Activated naive CD8-positive, alpha-beta T cell treated with anti-CD3 and anti-CD28 coated beads, Interleukin-2, amount 50 U/mL, for 16 hours (primary cell): ENCODE measurements around the gene ABHD16A.

ENCODE experiments used
- DNase-seq: peaks from one replicate; pipeline ENCODE4 v3.0.0-alpha.2; 2020; ENCODE audit warnings: low read depth, low spot score

Gene ABHD16A

DNA sequence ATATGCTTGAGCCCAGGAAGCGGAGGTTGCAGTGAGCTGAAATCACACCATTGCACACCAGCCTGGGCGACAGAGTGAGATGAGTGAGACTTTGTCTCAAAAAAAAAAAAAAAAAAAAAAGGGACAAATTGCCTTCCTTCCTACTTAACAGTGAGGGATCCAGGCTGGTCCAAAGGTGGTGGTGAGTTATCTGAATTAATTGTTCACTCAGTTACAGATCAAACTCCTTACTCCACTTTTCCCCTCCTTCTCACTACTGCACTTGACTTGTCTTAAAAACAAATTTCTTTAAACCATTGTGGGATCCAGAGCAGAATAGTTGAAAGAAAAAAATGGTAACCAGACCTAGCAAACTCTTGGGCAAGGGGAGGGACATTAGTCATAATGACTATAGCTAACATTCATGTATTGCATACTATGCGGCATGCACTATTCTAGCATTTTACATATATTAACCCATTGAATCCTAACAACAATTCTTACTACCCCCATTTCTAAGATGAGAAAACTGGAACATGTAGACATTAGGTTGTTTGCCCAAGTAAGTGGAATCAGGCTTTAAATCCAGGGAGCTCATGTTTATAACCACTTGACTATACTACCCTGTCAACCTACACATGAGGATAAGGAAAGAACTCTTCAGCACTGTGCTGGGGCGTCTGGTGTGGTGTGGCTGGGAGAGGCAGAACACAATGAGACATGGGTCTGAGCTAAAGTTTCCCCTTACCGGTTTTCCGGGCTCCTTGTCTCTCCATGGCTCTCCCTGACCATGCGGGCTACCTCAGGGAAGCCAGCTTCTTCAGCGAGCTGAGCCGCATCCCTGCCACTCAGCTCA, 39.8 kb downstream of the ABHD16A start:
- DNase-seq: no peak

DNA sequence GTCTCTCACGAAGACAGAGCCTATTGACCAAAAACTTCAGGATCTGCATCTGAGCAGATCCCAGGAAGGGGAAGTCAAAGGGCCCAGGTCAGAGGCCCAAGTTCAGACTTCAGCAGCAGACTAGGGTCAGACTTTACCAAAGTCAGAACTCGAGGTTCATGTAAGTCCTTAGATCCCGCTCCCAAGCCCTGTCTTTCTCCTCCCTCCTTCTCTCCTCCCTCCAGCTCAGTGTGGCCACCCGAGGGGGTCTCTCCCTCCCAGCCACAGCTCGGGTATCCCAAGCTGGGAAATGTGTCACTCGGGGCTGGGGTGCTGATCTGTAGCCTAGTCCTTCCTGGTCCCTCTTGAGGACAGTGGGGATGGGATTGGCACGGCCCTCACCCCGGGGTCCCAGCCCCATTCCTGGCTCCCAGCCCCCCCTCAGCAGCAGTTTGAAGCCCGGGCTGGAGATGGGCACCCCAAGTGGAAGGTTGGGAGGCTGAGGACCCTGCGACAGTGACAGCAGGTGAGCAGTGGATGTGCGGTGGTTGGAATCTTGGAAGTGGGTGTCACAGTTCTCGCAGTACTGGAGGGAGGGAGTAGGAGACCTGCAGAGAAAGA, 40.9 kb downstream of the ABHD16A start:
- no peak for DNase-seq

DNA sequence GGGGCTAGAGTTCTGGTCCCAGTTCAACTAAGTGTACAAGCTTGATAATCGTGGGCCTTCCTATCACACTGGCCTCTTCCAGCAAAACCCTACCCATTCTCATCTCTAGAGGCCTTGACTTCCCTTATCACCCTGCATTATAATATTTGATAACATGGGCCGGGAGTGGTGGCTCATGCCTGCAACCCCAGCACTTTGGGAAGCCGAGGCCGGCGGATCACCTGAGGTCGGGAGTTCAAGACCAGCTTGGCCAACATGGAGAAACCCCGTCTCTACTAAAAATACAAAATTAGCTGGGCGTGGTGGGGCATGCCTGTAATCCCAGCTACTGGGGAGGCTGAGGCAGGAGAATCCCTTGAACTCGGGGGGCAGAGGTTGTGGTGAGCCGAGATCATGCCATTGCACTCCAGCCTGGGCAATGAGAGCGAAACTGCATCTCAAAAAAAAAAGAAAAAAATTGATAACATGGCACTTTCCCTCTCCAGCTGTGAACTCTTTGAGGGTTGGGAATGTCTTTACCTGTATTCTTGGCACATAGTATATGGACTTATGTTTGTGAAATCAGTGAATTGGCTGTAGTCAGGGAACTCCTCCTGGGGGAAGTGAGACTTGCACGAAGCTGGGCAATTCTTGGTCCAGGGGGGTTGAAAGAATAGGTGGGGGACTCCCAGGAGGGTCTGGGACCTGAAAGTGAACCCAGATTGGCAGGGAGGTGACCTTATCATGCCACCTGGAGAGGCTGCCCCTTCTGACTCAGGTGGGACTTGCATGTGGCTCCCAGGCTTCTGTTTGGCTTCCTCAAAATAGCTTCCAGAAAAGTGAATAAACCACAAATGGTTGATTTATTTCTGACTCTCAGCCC, 41.6 kb downstream of the ABHD16A start:
- DNase-seq: no peak

DNA sequence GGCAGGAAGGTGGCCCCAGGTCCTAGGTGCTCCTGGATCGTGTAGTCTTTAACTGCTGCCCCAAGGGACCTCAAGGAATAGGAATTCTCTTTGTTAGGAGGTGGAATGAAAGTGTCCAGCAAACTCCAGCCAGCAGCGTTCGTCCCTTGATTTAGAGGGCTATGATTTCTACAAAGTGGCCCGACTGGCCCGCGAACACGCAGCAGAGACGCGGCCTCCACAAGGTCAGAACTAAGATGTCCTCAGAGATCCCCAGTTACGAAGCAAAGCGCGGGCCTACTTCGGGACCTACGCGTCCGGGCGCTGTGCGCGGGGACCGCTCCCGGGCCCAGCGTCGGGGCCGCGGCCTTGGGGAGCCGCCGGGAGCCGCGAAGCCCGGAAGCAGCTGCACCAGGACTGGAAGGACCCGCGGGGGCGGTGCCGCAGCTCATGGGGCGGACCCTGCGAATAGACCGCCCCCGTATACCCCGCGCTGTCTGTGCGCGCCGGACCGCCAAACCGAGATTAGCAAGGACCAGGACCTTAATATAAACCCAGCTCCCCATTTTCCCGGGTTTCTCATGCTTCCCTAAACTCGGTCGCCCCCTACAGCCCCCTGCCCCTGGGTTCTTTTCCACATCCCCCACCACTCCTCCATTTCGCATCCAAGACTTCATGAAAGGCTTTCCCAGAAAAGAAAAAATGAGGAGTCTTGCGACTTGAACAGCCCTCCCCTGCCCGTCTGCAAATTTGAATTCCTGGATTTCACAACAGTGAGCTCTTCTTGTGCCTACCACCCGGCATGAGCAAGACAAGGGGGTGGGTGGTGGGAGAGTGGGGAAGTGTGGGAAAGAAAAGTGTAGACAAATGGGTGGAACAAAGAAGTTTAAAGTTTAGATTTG, 42.5 kb downstream of the ABHD16A start, which contains the start of gene C6orf47:
Gene C6orf47, minus strand, starts transcription at position 398 of the 881 bp plus-strand sequence. CDS start 831 bp downstream, outside the sequence.
- peak; percentile 38 for DNase-seq

DNA sequence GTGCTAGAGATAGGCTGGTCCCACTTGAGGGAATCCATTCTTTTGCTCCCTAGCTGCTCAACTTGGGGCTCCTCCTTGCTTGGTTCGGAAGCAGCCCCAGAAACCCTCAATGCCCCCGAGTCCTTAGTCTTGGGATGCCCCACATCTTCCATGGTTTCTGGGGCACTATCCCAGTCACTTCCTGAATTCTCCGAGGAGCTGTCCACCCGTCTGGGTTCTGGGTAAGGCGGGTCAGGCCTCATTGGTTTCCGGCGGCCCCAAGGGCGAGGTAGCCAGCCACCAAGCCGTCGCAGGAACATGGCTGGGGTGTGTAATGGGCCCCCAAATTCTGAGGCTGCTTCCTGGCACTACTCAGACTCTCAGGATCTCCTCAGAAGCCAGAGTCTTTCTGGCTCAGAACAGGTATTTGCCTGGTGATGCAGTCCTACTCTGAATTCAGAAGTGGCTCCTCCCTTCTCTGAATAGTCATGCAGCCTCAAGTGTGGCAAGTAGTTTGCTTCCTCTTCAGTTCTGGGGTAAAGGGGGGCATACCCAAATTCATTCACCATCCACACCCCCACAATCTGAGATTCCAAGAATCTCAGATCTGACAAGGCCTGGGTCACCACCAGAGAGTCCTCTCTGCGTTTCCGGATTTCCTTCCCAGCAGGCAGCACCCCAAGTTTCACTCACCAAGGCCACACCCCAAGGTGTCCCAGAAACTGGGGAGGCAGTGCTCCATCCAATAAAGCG, 43.3 kb downstream of the ABHD16A start:
- no peak for DNase-seq

DNA sequence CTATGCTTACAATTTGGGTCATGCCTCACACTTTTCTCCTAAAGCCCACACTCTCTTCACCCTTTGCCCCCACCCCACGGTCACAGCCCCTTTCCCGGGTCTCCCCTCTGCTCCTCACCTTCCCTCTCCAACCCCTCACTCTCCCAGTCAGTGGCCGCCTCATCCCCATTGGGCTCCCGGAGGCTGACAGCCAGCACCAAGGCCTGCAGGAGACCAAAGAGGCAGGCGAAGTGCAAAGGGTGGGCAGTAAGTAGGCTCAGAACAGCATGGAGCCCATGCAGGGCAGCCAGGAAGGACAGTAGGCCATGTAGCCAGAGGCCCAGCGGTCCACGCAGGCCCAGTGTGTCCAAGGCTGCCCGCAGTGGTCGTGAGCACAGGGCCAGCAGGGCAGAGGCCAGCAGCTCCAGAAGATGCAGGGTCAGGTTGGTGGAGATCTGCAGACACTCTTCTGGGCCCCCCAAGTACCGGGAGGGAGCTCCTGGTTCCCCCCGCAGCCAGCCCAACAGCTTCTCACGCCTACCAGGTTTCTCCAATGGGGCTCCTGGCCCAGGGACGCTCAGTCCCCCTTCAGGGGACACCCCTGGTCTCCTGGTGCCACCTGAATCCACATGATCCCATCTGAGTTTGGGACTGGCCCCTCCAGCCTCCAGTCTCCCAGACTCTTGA, 44.0 kb downstream of the ABHD16A start:
- no peak for DNase-seq

DNA sequence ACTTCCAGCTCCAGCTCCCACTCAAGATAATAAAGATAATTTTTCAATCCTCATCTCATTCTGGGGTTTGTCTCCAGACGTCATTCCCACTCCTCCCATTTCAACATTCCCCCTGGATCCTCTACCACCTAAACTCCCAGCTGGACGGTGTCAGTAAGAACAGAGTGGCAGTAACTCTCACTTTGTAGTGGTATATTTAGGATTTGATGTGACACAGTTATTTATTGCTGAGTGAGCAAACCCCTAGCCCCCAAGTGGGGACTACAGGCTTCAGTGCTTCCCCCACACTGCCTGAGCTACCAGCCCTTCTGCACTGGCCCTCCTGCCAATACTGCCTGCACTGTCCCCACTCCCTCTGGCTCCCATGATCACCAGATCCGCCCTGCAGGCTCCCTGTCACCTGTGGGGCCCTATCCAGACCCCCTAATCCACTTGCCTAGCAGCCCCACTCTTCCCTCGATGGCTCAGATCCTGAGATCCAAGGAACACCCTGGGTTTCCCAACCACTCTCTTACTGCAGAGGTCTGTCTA, 44.9 kb downstream of the ABHD16A start:
- DNase-seq: no peak

DNA sequence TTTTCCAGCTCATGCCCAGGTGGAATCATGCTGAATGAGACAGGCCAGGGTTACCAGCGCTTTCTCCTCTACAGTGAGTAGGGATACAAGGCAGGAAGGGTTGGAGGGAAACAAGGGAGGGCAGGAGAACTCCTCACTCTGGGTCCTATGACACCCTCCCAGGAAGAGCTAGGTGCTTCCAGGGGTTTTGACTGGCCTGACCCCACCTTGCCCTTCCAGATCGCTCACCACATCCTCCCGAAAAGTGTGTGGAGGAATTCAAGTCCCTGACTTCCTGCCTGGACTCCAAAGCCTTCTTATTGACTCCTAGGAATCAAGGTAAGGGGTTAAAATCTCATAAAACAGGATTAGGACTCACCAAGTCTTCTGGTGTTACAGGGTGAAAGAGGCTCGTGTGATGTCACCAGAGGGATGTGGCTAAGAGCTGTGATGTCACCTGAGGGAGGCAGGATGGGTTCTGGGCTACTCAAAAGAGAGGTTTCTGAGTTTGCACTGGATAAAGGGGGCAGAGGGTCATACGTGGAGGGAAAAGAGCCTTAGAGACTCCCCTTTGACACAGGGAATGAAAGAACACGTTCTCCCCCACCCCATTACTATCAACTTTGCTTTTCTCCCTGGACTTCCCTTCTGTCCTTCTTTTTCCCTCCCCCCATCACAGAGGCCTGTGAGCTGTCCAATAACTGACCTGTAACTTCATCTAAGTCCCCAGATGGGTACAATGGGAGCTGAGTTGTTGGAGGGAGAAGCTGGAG, 45.5 kb downstream of the ABHD16A start:
- DNase-seq: no peak

DNA sequence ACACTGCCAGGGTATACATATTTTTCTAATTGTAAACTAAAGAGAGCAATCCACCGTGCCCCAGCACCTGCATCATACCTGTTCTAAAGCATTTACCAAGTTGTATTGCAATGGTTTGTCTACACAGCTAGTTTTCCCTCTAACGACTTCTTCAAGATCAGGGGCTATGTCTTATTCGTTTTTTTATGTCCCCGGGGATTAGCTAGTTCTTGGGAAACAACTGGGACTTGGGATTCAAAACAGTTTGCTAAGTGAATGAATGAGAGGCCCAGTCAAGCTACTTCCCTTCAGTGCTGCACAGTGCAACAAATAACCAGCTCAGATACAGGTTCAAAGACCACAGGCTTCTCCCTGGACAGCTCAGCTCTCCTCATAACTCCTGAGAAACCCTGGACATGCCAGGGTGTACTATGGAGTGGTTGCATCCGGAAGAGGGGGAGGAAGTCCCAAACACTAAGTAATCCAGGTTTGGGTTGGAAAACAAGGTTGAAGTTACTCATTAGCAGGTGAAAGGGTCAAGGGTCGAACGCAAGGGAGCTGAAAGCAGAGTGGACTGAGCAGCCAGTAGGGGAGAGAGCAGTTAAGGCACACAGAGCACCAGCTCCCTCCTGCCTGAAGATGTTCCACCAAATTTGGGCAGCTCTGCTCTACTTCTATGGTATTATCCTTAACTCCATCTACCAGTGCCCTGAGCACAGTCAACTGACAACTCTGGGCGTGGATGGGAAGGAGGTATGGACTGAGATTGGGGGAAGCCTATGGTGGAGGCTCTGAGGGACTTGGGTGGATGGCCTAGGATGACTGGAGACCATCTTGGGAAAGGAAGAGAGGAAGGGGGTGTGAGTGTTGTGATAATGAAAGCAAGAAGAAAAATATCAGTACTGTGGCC, 47.5 kb downstream of the ABHD16A start, which contains the start of gene APOM:
Gene APOM, plus strand, starts transcription at position 546 of the 889 bp plus-strand sequence. Its CDS starts 73 bp downstream, at position 619.
- DNase-seq: no peak

DNA sequence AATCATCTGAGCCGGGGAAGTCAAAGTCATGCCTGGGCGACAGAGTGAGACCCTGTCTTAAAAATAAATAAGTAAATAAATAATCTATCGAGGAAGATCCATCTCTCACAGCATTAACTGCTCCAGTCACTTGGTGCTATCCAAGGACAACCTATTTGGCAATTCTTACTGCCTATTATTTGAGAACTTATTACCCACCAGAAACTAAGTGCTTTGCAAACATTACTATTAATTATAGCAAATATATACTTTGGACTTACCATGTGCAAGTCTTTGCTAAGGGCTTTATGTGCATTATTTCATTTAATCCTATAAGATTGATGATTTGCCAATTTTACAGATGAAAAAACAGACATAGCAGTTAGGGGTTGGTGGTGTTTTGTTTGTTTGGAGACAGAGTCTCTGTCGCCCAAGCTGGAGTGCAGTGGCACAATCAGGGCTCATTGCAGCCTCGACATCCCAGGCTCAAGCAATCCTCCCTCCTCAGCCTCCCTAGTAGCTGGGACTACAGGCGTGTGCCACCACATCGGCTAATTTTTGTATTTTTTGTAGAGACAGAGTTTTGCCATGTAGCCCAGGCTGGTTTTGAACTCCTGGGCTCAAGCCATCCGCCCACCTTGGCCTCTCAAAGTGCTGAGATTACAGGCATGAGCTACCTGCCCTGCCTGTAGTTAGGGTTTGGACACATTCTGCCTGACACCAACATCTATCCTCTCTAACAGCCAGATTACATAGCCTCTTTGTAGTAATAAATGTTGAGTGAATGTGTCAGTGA, 48.4 kb downstream of the ABHD16A start:
- no peak for DNase-seq

DNA sequence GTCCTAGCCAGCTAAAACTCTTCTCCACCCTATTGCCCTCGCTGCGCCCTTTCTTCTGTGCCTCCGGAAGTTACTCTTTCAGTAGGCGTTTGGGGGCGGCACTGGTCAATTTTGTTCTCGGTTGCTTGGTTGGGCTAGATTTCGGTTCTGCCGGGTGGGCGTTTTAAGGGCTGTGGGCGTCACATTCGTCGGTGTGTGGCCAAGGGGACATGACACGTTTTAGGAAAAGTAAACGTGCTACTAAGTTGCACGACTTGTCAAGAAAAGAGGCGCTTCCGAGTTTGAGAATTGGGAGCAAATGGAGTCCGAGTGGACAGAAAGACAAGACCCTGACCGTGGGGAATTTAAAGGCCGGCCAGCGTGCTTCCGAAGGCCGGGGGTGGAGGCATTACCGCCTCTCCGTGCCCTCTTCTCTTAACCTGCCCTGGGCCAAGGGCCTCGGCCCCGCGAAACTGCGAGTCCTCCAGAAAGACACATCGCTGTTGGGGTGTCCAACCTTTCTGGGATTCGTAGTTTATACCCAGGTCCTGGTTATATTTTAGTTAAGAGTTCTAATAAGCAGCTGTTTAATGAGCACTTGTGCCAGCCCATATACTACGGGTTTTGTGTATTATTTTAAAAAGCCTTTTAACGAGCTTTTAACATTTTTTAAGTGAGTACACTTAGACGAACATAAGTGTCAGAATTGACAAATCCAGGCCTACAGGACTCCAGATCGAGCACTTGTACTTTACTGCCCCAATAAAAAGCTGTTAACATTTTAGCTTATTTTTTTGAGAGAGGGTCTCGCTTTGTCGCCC, 50.0 kb downstream of the ABHD16A start:
- peak; percentile 67 for DNase-seq

DNA sequence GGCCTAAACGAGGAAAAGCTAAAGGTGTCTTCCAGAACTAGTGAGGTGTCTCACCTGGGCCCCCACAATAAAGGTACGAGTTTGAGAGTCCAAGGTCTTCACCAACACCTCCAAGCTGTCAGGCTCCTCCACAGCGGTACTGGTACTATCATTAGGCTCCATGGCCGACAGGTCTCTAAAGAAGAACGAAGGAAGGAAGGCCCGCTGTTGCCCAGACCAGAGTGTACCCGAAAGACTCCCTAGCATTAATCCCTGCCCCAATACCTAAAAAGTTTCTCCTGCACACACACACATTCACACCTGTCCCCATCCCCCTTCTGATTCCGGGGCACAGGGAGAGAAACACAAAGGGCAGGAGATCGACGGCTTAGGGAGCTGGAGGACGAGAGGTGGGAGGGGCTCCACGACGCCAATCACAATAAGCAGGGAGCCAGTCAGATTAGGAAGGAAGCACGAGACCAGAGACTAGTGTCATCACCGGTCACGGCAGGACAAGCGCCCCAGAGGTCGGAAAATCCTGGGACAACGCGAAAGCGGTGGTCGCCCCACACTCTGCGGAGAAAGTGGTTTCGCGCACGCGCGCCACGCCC, 51.4 kb downstream of the ABHD16A start:
- DNase-seq: no peak

DNA sequence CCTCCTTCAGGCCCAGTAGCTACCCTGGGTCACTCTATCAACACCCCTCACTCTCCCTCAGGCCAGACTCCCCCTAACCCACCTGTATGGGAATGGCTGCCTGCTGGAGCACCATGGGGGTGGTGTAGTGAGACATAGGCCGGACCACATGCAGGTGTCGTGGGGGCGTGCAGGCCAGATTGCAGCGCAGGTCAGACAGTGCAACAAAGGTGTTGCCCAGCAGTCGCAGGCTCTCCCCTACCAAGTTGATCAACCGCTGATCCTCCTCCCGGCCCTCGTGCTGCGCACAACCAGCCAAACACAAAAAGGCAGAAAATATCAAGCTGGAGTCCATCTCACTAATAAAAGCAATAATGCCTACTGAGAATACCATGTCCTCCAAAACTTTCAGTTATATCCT, 57.8 kb downstream of the ABHD16A start:
- DNase-seq: no peak

DNA sequence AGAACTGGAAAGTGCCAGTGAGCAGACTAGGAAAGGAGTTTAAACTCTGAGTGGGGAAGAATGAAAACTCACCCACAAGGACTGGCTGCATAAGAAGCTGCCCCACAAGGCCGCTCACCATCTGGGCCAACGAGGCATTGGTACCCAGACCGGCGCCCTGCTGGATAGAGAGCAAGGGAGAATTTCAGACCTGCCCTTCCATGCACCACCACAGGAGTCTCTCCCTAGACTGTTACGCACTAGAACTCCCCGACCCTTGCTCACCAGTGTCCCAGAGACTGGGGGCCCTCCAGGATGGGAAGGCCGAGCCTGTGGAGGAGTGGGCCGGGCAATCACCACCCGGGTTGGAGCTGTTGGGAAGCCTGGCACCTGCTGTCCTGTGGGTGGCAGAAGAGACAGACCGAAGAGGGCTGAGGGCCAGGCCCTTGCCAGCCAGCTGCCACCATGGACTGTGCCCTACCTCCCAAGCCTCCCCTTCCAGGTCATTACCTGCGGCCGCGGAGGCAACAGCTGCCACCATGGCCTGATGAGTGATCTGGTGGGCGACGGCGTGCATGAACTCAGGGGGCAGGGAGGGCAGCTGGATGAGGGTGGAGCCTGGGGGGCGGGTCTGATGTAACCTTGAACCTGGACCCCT, 59.2 kb downstream of the ABHD16A start:
- no peak for DNase-seq
